ENCODE measurements around the gene PPFIA4.

- TF ChIP-seq, protein P1, sequence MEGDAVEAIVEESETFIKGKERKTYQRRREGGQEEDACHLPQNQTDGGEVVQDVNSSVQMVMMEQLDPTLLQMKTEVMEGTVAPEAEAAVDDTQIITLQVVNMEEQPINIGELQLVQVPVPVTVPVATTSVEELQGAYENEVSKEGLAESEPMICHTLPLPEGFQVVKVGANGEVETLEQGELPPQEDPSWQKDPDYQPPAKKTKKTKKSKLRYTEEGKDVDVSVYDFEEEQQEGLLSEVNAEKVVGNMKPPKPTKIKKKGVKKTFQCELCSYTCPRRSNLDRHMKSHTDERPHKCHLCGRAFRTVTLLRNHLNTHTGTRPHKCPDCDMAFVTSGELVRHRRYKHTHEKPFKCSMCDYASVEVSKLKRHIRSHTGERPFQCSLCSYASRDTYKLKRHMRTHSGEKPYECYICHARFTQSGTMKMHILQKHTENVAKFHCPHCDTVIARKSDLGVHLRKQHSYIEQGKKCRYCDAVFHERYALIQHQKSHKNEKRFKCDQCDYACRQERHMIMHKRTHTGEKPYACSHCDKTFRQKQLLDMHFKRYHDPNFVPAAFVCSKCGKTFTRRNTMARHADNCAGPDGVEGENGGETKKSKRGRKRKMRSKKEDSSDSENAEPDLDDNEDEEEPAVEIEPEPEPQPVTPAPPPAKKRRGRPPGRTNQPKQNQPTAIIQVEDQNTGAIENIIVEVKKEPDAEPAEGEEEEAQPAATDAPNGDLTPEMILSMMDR (conservative IDR thresholded peaks at IDR 0.05; ENCODE audit: low read depth, low read length), result no peak
- no peak for TF ChIP-seq EZH2phosphoT487 (IDR thresholded peaks at IDR 0.05; ENCODE audit: borderline replicate concordance, low read length)
- no peak for TF ChIP-seq EZH2 (IDR thresholded peaks at IDR 0.05; ENCODE audit: low read length, unreplicated experiment)
Measured at GRCh38 chr1:203060115-203060514, 33.8 kb downstream of the PPFIA4 start.

All from PC-3 (cell line).